HG03575 (cell line): ENCODE data around the gene CD36.

ENCODE experiments used
- ATAC-seq: cut with Tn5 transposase; IDR thresholded peaks from one replicate; pipeline ENCODE4 v1.9.1; 2021; ENCODE audit not compliant: unreplicated experiment, insufficient number of reproducible peaks, low FRiP score; ENCODE audit errors: extremely low read depth

Gene CD36

DNA sequence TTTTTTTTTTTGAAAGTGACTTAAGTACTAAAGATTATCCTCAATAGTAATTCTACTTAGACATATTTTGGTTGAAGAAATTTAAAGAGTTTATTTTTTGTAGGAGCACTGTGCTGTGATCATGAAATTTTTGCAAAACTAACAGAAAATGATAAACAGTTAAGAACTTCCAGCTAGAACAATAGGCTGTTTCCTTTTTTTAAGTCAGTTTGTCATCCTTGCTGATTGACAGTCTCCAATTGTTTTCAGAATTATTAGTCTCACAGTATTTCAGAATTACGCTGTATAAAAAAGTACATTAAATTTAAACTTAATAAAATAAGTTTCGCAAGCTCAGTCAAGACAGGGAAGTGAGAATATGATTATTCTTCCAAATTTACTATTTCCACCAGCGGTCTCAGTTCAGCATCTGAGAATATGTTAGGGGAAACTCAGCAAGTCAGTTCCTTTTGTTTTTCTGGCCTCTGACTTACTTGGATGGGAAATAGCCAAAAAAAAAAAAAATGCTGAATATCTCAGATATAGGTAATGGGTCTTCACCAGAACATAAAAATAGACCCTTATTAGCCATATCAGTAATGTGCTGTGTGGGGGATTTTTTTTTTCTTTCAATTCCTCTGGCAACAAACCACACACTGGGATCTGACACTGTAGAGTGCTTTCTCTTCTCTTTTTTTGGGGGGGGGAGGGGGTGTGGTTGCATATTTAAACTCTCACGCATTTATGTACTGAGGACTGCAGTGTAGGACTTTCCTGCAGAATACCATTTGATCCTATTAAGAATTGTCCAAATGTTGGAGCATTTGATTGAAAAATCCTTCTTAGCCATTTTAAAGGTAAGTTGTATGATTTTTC lies at the start of gene CD36:
Gene CD36, plus strand, starts transcription at position 732 of the 855 bp plus-strand sequence. CDS start 8,099 bp downstream, outside the sequence.
- peak; percentile 67 for ATAC-seq

DNA sequence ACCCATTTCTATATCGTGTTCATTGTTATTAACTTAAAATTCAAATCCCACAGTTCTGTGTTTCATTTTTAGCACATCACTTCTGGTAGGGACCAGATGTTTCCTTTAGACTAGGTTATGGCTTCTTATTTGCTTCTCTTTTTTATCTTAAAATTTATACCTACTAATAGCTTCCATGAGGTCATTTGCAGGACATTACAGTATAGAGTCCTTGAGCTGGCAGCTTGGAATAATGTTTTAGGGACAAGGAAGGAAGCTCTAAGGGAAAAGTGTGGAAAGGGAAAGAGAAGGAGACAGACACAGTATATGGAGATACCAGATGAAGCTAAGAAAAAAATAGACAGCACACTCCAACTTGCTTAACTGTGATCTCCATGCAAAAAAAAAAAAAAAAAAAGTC lies 48.8 kb upstream of the CD36 start:
- ATAC-seq: no peak

GRCh38 chr7:80591654-80592053 lies 46.8 kb upstream of the CD36 start:
- no peak for ATAC-seq

- no peak for ATAC-seq
Measured at GRCh38 chr7:80593869-80594586, 44.4 kb upstream of the CD36 start.

GRCh38 chr7:80596933-80597517 lies 41.4 kb upstream of the CD36 start:
- ATAC-seq: no peak

DNA sequence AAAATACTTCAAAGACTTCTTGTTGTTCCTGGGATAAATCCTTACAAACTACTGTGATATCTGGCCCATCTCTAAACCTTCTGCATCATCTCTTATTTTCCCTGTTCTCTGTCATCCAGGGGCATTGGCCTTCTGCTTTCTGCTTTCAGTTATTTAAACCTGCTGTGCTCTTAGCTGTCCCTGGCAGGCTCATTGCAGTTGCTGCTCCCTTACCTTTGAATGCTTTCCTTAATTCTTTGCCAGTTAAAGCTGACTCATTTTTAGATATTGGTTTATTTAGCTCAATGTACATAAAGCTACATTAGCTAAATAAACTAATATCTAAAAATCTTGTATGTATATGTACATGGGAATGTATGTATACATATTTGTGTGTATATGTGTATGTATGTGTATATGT lies 40.6 kb upstream of the CD36 start:
- ATAC-seq: no peak

GRCh38 chr7:80600046-80600445 lies 38.4 kb upstream of the CD36 start:
- no peak for ATAC-seq

DNA sequence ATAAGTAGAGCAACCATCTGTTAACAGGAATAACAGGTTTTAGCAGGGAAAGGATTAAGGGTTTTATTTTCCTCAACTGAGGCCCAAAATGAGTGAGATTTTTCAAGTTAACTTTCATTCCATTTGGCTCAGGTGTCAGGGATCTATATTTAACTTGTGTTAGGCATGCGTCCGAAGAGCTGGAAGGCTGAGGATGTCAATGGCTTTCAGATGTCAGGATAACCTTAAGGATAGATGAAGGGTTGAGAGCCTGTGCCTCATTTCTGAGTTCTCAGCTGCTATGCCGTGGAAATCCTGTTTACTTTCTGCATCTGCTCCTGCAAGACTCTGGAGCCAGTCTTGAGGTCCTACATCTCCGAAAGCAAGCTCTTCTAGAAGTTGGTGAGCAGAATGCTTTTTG lies 36.4 kb upstream of the CD36 start:
- no peak for ATAC-seq

DNA sequence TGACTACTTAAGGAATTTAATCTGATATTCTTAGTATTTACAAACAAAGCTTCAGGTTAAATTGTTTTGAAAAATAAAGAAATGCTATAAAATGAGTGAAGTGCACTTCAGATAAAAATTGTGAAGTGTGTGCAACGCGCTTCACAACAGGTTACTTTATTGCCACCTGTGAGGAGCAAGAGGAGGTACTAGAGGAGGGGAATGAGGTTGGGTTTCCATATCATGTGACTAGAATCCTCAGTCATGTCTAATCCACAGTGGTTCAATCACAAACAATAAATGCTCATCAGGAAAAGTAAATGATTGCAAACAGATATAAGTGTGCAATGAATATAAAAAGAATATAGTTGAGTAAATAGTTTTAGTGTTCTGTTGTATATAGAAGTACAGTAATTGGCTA lies 34.5 kb upstream of the CD36 start:
- no peak for ATAC-seq

GRCh38 chr7:80604436-80604835 lies 34.0 kb upstream of the CD36 start:
- ATAC-seq: no peak

DNA sequence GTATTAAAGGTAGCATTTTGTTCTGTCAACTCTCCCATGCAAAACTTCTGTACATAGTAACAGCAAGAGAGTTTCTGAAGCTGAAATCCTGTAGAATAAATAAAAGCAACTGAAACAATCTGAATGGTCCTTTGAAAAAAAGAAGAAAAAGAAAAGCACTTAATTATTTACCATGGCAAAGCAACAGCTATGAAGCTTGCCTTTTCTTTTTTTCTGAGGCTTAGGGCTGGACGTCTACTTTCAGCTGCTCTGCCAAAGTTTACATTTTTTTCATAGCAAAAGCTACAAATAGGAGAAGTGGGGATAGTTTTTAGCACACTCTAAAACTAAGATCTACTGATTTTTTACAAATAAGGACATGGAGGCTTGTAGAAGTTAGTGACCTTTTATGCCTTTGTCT lies 31.3 kb upstream of the CD36 start:
- no peak for ATAC-seq

- ATAC-seq: no peak
Measured at GRCh38 chr7:80608336-80608735, 30.1 kb upstream of the CD36 start.

DNA sequence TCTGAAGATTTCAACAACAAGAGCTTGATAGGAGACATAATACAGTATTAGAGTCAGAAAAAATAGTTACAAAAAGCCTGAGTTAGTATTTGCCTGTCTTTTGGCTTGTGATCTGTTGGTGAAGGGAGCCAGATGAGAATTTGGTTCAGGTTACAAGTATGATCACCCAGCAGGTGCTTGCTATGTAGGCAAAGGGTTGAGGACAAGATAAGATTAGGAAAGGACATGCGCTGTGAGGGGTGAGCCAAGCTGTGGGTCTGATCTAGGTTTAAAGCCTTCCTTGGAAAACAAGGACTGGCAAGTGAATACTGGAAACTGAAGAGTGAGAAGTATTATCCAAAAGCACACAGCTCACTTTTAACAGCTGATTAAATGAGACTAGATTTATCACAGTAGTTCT lies 28.7 kb upstream of the CD36 start:
- no peak for ATAC-seq

- ATAC-seq: no peak
Measured at GRCh38 chr7:80611353-80611752, 27.1 kb upstream of the CD36 start.

GRCh38 chr7:80611779-80612178 lies 26.7 kb upstream of the CD36 start:
- no peak for ATAC-seq

DNA sequence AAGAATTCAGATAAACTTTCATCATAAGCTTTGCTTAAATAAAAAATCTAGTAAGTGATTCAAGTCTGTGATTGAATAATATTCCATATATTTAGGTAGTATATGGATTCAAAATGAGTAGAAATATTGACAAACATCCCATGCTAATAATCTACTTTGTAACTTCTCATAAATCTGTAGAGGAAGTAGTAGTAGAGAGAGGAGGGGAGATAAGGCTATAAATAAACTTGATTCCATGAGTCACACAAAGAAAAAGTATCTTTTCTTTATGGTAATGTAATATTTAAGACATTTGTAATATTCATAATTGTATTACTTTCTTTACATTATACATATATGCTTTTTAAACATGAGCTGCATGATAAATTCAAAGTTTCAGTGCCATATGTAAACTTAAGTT lies 25.6 kb upstream of the CD36 start:
- ATAC-seq: no peak

- no peak for ATAC-seq
Measured at GRCh38 chr7:80613519-80613918, 24.9 kb upstream of the CD36 start.

DNA sequence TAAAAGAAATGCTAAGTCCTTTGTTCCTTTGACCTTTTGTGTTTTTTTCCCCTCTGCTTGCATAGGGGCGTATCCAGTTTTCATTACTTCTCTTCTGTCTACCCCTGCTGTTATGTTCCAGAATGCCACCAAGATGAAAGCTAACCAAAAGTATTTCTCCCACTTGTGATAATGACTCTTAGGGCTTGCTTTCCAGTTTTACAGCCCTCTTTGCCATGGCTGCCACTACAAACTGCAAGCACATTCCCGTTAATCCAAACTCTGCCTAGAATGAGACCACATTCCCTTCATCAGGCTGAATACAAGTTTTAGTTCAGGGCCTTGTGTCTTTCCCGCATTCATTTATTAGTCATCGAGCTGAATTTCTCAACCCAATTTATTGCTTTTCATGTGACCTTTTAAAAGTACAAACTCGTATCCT lies 23.6 kb upstream of the CD36 start:
- no peak for ATAC-seq

DNA sequence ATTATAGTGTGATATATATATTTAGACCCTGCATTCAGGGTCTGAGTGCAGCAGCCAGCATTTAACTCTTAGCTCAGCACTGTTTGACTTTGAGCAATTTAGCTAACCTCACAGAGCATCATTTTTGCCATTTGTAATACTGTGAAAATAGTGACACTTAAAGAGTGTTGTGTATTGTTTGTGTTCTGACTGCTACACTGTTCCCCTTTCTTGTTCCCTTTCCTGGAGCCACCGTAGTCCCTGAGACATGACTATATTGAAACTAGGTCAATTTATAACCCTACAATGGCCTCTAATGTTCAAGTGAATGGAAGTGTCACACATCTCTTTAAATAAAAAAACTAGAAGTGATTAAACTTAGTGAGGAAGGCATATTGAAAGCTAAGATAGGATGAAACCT lies 20.3 kb upstream of the CD36 start:
- no peak for ATAC-seq

DNA sequence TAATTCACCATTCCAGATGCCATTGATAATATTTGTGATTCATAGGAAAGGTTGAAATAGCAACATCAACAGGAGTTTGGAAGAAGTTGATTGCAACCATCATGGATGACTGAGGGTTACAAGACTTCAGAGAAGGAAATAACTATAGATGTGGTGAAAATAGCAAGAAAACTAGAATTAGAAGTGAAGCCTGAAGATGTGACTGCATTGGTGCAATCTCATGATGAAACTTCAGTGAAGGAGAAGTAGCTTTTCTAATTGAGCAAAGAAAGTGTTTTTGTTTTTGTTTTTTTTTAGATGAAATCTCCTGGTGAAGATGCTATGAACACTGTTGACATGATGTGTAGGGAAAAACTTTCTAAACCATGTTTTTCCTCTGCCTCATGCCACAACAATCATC lies 18.7 kb upstream of the CD36 start:
- ATAC-seq: no peak
